Breast epithelium (tissue), 4 donors: ENCODE data around the gene SLC39A11. TPM values are rescaled to one million over a fixed set of nuclear protein-coding genes. Genes with fewer than 3 reads are reported as not detected.
"Not testable (repeated sequence)": the region's sequence is repeated elsewhere in the genome, so short reads cannot be mapped to it uniquely, and the experiment has no call there.

Experiments
- DNase-seq, 2 donors: peaks; one replicate each; pipeline ENCODE4 v3.0.0-alpha.2; 2019; ENCODE audit warnings: low spot score in 2 of 2
- H3K27ac ChIP-seq, 2 donors: fragments of 200-600 bp; sonication (generic) in 1 of 2; one replicate each; pipeline ENCODE4 v1.5.1; 2016 to 2019; ENCODE audit warnings: mild to moderate bottlenecking in 1 of 2
- H3K27me3 ChIP-seq, 2 donors: fragments of 200-600 bp; sonication (generic) in 1 of 2; one replicate each; pipeline versions ENCODE4 v1.5.1 to v1.6.0; 2017 to 2019; ENCODE audit warnings: control low read depth in 1 of 2, mild to moderate bottlenecking in 1 of 2
- H3K36me3 ChIP-seq: fragments of 200-600 bp; one replicate; pipeline ENCODE4 v1.5.1; 2019
- H3K4me1 ChIP-seq, 2 donors: fragments of 200-600 bp; sonication (generic); one replicate each; pipeline ENCODE4 v1.5.1; 2016 to 2019; ENCODE audit warnings: control low read depth in 1 of 2
- H3K4me3 ChIP-seq, 3 donors: fragments of 200-600 bp; sonication (generic); 1 replicate in 2 of 3; 2 replicates in 1 of 3; pipeline ENCODE4 v1.5.1; 2016 to 2019; ENCODE audit warnings: mild to moderate bottlenecking in 3 of 3, moderate library complexity in 2 of 3
- H3K9me3 ChIP-seq, 2 donors: fragments of 200-600 bp; sonication (generic) in 1 of 2; one replicate each; pipeline ENCODE4 v1.5.1; 2016 to 2019; ENCODE audit warnings: control low read depth in 1 of 2
- POLR2A ChIP-seq: fragments of 450-650 bp; IDR thresholded peaks from one replicate; pipeline ENCODE4 v1.6.1; 2016; ENCODE audit warnings: antibody characterized with exemption, mild to moderate bottlenecking, moderate library complexity
- POLR2AphosphoS5 ChIP-seq, 3 donors: sonication (generic); formaldehyde crosslinking; IDR thresholded peaks; one replicate each; pipeline ENCODE4 v1.6.1; 2017; ENCODE audit warnings: antibody characterized with exemption in 3 of 3
- intact Hi-C: fragments of 100-400 bp; cut with DNase I; formaldehyde crosslinking; loops from one replicate; pipeline ENCODE4 v1.15.1; 2023; ENCODE audit warnings: low total_unique reads
- total RNA-seq, 3 donors: library from RNA; depleted of rRNA; stranded (reverse); fragments of >200 nt; gene quantifications; one replicate each; pipeline ENCODE4 v1.1.0, GENCODE V29; 2016
- TF ChIP-seq, protein P1 (sequence below), 3 donors: fragments of 450-650 bp; IDR thresholded peaks; one replicate each; pipeline ENCODE4 v1.5.1; 2016 to 2017; ENCODE audit warnings: antibody characterized with exemption in 3 of 3, mild to moderate bottlenecking in 3 of 3, moderate library complexity in 3 of 3

Gene SLC39A11
- total RNA-seq, 3 donors from 2014 or later, result 31.8 to 54.6 (median 47.0) TPM

- DNase-seq, result peak in 1 of 2 donors; percentile 87
- H3K9me3 ChIP-seq, result peaks cover 0 to 5% of the 10 kb centered on the region in 2 donors
- no peaks in the 10 kb centered on the region for H3K27me3 ChIP-seq
- peak overlapping the region in 1 of 2 donors; percentile 45 for H3K27ac ChIP-seq
- intact Hi-C loops, result no loop called here
- no peaks in the 10 kb centered on the region for H3K36me3 ChIP-seq
- no peaks in the 10 kb centered on the region for H3K4me1 ChIP-seq
- TF ChIP-seq POLR2AphosphoS5 (IDR thresholded peaks at IDR 0.05) (peak in 1 of 3 donors; percentile 41), POLR2A (no peak)
- TF ChIP-seq, protein P1, sequence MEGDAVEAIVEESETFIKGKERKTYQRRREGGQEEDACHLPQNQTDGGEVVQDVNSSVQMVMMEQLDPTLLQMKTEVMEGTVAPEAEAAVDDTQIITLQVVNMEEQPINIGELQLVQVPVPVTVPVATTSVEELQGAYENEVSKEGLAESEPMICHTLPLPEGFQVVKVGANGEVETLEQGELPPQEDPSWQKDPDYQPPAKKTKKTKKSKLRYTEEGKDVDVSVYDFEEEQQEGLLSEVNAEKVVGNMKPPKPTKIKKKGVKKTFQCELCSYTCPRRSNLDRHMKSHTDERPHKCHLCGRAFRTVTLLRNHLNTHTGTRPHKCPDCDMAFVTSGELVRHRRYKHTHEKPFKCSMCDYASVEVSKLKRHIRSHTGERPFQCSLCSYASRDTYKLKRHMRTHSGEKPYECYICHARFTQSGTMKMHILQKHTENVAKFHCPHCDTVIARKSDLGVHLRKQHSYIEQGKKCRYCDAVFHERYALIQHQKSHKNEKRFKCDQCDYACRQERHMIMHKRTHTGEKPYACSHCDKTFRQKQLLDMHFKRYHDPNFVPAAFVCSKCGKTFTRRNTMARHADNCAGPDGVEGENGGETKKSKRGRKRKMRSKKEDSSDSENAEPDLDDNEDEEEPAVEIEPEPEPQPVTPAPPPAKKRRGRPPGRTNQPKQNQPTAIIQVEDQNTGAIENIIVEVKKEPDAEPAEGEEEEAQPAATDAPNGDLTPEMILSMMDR (IDR thresholded peaks at IDR 0.05), result no peak
- no peak overlapping the region for H3K4me3 ChIP-seq
These were observed 8.5 kb upstream of the SLC39A11 start for GRCh38 chr17:73101031-73101430.

GRCh38 chr17:73100363-73100762 is 7.9 kb upstream of the SLC39A11 start:
- intact Hi-C loops, result no loop called here
- no peaks in the 10 kb centered on the region for H3K27me3 ChIP-seq
- peaks cover 0 to 5% of the 10 kb centered on the region in 2 donors for H3K9me3 ChIP-seq
- TF ChIP-seq POLR2AphosphoS5 (IDR thresholded peaks at IDR 0.05), result no peak
- TF ChIP-seq, protein P1 (IDR thresholded peaks at IDR 0.05), result no peak
- TF ChIP-seq POLR2A, result no peak
- no peak overlapping the region for H3K4me3 ChIP-seq
- H3K4me1 ChIP-seq, result no peaks in the 10 kb centered on the region
- DNase-seq, result no peak
- H3K36me3 ChIP-seq, result no peaks in the 10 kb centered on the region
- peak overlapping the region in 1 of 2 donors; percentile 45 for H3K27ac ChIP-seq

GRCh38 chr17:73099511-73099910 is 7.0 kb upstream of the SLC39A11 start:
- H3K27me3 ChIP-seq, result no peaks in the 10 kb centered on the region
- H3K4me3 ChIP-seq, result no peak overlapping the region
- H3K4me1 ChIP-seq, result no peaks in the 10 kb centered on the region
- H3K9me3 ChIP-seq, result no peaks in the 10 kb centered on the region
- no peak for DNase-seq
- H3K27ac ChIP-seq, result no peak overlapping the region
- intact Hi-C loops, result no loop called here
- no peak for TF ChIP-seq POLR2A
- TF ChIP-seq POLR2AphosphoS5 (IDR thresholded peaks at IDR 0.05), result no peak
- TF ChIP-seq, protein P1 (IDR thresholded peaks at IDR 0.05), result no peak
- no peaks in the 10 kb centered on the region for H3K36me3 ChIP-seq

DNA sequence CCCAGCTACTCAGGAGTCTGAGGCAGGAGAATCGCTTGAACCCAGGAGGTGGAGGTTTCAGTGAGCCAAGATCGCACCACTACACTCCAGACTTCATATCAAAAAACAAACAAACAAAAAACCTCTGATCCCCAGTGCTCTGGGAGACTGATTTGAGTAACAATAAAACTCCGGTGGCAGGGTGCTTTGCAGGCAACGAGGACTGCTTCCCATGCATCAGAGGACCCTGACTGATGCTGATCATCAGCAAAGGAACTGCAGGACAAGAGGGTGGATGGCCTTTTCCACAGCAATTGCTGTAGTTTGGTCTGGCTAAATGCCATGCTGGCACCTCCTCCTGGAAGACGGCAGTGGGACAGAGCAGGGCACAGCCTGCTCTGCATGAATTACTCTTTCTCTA is 6.4 kb upstream of the SLC39A11 start:
- Histone ChIP-seq H3K4me1 (no peaks in the 10 kb centered on the region), H3K9me3 (no peaks in the 10 kb centered on the region), H3K27me3 (no peaks in the 10 kb centered on the region), H3K4me3 (no peak overlapping the region), H3K36me3 (no peaks in the 10 kb centered on the region), H3K27ac (no peak overlapping the region)
- no peak for DNase-seq
- TF ChIP-seq, protein P1 (IDR thresholded peaks at IDR 0.05), result no peak
- no peak for TF ChIP-seq POLR2AphosphoS5 (IDR thresholded peaks at IDR 0.05)
- TF ChIP-seq POLR2A, result no peak
- intact Hi-C loops, result no loop called here

- H3K9me3 ChIP-seq, H3K36me3 ChIP-seq, intact Hi-C loops, H3K27ac ChIP-seq, H3K4me1 ChIP-seq, H3K4me3 ChIP-seq, DNase-seq, H3K27me3 ChIP-seq: not testable (repeated sequence)
These were observed 5.7 kb upstream of the SLC39A11 start for GRCh38 chr17:73097973-73098765.
